GM21529 (cell line): Measurements from ENCODE around the gene ALDOC.
"Not testable (repeated sequence)": the region's sequence is repeated elsewhere in the genome, so short reads cannot be mapped to it uniquely, and the experiment has no call there.

Experiments
- ATAC-seq: cut with Tn5 transposase; IDR thresholded peaks from one replicate; pipeline ENCODE4 v1.9.1; 2021; ENCODE audit not compliant: unreplicated experiment

Gene ALDOC

DNA sequence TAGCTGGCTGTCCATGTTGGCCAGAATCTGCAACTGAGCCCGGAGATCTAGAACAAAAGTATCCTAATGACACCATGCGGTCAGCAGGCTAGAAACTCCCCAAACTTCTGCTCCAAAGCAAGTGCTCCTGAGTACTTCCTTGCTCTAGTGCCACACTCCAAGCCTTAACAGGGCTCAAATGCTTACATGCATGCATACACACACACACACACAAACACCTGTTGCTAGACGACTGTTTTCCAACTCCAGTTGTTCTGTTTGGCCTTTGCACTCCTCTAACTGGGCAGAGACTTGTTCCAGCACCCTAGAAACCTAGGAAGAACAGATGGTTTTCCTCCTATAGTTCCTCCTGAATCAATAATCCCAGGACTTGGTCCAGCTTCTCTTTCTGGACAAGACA lies 7.7 kb upstream of the ALDOC start:
- no peak for ATAC-seq

DNA sequence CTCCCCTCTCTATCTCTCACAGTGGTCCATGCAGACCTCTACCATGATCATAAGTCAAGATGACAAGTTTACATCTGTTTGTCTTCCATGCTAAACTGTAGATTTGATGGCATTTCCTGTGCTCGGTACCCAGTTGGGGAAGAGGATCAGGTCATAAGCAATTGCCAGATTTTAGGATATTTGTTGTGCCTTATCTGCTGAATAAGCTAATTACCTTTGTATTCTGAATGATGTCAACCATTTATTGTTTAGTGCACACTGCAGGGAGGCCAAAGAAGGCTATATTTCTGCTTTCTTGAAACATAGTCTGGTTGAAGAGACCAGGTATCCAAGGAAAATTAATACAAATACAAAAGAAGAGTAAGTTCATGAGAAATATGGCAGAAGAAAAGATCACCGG lies 5.8 kb upstream of the ALDOC start:
- ATAC-seq = no peak

DNA sequence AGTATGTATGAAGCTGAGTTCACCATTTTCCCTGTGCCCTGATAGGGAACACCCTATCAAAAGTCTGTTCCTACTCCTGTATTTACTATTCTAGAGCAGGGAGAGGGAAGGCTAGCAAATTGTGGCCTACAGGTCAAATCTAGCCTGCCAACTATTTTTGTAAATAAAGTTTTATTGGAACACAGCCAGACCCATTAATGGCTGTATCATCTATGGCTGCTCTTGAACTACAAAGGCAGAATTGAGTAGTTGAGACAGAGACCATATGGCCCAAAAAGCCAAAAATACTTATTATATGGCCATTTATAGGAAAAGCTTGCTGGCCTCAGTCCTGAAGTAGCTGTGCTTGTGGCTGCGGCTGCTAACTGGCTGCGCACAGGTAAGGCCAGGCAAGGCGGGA lies 4.3 kb upstream of the ALDOC start:
- no peak for ATAC-seq

DNA sequence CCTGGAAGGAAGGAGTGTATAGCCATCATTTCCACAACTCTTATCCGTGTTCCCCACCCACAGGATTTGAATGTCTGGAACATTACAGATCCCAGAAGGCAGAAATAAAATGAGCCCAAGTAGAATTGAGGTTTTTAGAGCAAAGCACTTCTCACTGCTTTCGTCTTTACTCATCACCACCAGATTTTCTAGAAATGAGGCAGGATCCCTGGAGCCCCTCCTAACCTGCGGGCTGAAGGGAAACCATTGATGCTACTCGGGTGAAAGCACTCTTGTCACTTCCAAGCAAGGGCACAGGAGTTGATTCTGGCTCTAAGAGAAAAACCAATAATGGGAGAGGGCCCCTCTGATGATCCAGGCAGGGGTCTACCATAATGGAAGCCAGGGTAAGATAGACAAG lies 2.8 kb upstream of the ALDOC start:
- ATAC-seq = no peak

DNA sequence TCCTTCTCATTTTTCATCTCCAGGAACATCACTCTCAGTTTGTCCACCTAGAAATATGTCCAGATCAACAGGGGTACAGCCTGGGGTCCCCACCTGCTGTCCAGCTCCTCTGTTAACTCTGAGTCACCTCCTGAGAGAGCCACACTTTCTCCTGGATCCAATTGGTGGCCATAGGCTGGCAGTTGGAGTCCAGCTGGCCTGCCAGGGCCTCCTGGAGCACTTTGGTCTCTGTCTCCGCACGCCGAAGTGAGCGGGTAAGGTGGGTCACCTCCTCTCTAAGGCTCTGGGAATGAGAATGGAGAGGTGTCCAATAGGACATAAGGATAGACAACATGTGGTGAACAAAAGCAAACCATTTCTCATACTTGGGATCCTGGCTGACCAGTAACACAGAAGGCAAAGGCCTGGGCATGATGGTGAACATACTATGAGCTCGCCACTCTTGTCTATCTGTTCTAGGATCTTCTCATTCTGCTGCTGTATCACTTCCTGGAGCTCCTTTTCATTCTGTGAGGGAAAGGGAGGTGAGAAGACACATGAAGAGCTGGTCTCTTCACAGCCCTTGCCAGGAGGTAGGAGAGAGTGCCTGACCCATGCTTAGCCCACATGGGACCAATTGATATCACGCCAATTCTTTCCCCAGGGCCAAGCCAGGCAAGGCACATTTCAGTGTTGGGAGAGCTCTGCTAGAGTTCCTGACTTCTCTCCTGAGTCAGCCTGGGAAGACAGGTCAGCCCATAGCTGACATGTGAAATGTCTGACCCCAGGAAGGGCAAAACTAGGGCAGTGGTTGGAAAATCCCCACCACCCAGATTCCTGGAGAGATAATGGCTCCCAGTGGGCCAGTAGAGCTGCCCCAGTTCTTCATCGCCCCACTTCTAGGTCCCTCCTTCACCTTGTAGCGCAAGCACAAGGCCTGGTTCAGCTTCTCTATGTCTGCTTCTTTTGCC lies 1.8 kb upstream of the ALDOC start:
- ATAC-seq = no peak

DNA sequence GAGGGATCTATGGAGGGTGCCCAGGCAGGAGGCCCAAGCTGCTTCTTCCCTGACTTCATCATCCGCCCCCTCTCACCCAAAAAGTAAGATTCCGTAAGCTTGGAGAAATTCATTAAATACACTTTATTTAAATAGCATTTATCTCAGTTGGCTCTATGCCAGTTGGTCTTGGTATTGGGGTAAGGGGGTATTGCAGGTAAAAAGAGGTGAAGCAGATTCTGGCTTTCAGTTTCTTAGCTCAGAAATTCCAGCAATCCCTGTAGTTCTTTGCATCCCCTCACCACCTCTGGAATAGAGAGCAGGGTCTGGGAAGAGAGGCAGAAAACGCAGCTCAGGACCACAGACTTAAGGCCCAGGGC lies 750 bp upstream of the ALDOC start:
- no peak for ATAC-seq

DNA sequence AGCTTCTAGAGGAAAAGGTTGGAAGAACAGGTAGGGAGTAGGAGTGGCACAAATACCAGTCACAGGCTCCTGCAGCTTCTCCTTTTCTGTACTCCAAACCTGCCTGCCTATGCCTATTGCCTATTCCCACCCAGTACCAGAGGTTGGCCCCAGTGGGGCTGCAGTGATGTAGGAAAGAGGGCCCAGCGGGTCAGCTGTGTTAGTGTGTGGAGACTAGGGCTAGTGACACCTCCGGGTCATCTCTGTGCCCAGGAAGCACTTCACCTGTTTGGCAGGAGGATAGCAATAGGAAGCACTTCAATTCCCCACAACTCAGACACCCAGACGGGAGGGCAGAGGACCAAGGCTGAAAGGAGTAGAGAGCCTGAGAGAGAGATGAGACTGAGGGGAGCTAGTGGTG lies 679 bp downstream of the ALDOC start:
- not testable (repeated sequence) for ATAC-seq

DNA sequence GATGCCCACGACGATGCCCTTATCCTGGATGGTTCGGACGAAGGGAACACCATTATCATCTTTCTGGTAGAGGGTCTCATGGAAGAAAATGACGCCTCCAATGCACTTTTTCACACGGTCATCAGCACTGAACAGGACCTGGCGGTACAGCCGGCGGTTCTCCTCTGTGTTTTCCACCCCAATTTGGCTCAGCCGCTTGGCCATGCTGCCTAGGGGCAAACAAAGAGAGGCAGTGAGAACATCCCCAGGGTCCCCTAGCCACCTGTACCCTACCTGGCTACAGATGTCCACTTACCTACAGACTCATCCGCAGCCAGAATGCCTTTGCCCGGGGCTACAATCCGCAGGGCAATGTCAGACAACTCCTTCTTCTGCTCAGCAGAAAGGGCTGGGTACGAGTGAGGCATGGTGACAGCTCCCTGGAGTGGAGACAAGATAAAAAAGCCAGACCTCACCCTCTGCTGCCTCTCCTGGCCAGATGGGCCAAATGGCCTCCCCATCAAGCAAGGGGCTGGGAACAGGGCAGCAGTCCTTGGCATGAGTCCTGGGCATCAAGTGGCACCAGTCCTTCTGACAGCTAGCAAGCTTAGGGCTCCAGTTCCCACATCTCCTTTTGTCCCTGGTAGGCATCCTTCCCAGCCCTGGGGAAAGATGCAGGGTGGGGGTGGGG lies 1.4 kb downstream of the ALDOC start:
- ATAC-seq = no peak

DNA sequence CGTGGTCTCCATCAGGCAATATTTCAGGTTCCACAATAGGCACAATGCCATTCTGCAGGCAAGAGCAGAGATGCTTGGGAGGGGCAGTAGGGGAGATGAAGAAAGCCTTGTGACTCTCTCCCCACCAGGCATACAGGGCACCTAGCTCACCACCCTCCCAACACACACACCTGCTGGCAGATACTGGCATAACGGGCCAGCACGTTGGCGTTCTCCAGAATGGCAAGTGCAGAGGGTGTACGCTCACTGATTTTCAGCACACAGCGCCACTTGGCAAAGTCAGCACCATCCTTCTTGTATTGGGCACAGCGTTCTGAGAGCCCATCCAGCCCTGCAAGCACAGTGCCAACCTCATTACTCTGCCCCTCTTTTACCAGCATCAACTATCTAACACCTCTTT lies 2.2 kb downstream of the ALDOC start:
- ATAC-seq = no peak

DNA sequence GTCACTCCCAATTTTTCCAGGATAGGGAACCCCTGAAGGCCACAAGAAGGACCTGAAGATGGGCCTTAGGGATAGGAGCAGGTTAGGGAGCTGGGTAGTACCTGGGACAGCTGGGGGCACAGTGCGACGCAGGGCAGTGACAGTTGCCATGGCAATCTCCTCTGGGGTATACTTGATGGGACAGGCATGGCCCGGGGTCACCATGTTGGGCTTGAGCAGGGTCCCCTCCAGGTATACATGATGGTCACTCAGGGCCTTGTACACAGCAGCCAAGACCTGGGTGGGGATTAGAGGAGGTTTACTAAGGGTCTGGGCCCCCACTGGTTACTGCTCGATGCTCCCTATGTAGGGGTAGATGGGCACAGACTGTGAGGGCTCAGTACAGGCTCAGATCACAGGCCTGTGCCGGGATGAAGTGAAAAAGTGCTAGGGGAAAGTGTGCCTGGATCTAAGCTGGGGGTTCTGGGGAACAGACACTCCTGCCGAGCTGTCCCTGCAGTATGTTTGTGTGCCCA lies 2.7 kb downstream of the ALDOC start:
- ATAC-seq = no peak

DNA sequence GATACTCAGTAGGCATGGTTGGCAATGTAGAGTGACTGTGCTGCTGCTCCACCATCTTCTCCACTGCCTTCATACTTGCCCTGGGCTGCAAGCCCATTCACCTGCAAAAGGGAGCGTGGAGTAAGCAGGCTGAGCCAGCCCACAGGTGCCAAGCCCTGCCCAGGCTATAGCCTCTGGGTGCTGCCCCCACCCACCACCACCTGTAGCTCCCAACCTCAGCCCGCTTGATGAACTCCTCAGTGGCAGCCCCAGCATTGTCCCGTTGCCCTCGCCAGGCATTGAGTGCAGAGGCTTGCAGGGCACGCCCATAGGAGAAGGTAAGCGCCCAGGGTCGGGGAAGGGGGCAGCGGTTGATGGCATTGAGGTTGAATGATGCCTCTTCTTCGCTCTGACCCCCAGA lies 3.2 kb downstream of the ALDOC start:
- ATAC-seq = no peak

DNA sequence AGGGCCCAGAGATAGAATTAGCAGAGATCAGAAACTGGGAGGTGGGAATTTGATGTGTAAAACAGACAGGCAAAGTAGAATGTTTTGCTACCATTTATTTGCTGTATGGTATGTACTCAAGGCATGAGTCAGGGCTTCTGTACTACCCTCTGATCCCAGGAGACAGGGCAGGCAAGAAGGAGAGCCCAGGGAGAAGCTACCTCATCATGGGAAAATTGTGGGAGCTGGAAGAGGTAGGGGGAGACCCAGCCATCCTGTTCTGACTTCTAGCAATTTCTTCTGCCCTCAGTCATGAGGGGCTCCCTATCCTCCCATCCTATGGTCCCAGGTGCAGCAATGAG lies 3.7 kb downstream of the ALDOC start:
- ATAC-seq = no peak

DNA sequence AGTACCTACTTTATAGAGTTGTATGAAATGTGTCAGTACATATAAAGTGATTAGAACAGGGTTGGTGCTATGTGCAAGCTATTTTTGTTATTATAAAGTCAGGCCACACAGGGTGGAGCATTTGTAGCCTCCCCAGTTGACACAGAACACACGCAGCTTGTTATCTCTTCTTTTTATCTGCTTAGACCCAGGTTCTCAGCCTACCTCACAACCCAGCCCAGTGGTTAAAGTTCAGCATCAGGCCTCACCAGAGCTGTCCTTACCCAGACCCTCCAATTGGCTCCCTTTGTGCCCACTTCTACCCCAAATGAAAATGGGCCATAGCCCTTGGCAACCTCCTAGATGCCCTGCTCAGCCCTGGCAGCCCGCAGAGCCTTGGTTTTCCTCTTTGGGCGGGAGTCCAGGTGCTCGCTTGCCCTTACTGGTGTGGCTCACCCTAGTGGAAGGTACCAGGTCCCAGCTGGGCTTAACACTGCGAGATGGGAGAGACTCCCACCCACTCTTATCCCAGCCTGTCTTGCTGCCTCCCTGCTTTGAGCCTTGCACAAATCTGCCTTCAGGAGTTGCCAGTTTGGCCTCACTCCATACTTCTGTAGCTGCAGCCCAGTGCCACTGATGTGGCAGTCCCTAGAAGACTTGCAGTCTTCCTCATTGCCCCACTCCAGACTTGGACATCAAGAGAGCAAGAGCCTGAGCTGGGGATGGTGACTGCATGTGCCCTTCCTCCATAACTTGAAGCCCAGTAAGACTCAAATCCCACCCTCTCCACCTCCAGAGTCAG lies 4.2 kb downstream of the ALDOC start:
- ATAC-seq = no peak

DNA sequence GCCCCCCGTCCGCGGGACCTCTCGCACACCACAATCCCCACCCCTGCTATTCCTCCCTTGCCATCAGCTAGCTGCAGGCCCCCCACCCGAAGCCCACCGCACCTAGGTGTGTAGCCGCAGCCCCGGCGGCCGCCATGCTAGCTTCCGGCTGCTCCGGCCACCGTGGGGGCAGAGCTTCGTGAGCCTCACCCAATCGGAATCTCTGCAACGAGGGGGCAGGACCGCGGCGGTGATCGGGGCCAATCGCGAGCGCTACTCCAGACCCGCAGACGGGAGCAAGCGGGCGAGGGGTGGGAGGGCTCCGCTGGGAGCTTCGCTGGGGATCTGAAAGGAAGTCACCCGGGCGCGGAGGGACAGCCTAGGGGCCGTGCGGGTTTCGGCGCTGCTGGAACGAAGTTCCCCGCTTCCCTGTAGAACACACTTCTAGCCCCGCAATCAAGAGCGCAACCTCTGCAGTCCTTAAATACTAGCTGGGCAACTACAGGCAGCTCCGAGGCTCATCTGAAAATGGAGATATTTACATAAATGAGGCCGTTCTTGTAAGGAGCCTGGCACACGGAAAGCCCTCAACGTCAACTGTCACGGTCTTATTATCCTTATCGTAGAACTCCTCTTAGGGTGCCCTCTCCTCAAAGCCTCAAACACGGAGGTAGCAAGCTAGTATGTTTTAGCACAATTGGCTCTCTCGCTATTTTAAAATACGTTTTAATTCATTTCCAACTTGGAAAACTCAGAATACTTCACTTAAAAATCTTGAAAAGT lies 5.2 kb downstream of the ALDOC start, which contains the start of gene PIGS:
Gene PIGS, minus strand, starts transcription at position 164 of the 762 bp plus-strand sequence. Its CDS starts 28 bp downstream, at position 136.
- peak; percentile 78 for ATAC-seq

DNA sequence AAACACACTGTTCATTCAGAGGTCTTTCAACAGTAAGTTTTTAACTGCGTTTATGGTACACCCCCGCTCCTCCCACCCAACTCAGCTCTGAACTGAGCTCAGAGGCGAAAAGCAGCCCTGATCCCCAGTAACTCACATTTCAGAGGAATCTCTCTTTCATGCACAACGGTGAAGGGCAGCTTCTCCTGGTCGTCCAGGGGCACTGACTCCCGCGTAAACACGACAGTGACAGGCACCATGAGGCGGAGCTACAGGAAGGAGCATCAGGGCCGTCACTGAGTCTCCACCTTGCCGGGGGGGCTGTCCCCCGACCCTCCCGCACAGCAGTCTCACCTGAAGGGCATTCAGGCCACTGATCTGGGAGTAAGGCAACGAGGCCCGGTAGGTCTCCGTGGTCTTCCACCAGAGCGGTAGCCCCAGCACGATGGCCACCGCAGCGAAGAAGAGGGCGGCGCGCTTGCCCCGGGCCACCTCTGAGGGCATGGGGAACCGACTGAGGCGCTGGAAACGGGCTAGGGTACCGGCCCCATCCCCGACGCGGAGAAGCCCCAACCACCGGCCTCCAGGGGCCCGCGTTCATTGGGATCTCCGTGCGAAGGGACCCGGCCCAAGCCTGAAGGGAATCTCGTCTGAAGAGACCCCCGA lies 5.9 kb downstream of the ALDOC start:
- ATAC-seq = peak; percentile 38

DNA sequence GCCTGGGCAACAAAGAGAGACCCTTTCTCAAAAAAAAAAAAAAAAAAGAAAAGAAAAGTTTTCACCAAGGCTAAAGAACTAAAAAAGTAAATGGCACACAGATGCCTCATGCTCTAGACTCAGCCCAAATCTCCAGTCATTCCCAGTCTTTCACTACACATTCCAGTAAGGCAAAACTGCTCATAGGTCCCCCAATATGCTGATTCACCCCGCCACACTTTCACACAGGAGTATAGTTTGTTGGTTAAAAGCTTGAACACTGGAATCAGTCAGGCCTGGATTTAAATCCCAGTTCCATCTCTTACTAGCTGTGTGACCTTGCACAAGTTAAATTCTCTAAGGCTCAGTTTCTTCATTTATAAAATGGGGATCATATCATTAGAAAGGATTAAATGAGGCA lies 7.2 kb downstream of the ALDOC start:
- no peak for ATAC-seq

DNA sequence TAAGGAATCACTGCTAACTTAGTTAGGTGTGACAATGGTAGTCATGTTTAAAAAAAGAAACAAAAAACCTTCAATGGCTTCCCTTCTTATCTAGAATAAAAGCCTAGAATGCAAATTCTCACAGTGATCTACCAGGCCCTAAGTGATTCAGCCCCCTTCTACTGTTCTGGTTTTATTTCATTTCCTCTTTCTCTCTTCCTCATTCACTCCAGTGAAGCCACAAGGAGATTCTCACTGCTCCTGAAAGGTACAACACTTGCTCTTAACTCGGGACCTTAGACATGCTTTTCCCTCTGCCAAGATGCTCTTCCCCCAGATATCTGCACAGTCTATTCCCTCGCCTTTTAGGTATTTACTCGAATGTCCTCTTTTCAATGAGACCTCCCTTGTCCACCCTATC lies 9.1 kb downstream of the ALDOC start:
- ATAC-seq = no peak

DNA sequence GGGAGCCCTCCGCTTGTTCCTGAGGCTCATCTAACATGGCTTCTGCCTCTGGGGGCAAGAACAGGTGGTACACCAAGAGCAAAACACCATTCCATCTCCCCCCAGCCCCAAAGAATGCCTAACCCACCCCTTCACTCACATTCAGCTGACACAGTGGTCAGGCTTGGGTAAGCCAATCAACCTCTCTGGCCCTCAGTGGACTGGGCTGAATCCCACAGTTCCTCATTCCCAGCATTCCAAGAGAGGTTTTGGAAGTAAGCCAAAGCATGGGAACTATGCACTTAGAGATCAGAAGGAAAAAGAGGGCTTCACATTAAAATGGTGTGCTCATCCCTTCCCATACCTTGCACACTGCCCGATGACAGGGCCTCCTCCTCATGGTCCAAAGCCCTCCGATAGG lies 13.2 kb downstream of the ALDOC start:
- no peak for ATAC-seq

DNA sequence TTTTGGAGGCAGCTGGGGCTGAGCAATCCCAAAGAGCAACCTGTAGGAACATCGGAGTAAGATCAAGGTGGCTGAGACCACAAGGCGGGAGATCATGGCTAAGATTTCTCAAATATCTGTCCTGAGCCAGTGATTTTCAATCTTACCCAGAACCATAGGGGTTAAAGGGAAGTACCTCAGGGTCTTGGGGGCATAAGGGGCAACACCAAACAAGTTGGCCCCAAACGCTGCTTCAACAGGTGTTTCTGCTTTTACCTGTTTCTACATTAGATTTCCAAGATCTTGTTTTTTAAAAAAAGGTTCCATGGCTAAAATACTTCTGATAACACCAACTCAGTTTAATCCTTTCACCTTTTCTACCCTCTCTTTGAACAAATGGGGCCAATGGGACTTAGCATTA lies 21.7 kb downstream of the ALDOC start:
- no peak for ATAC-seq

DNA sequence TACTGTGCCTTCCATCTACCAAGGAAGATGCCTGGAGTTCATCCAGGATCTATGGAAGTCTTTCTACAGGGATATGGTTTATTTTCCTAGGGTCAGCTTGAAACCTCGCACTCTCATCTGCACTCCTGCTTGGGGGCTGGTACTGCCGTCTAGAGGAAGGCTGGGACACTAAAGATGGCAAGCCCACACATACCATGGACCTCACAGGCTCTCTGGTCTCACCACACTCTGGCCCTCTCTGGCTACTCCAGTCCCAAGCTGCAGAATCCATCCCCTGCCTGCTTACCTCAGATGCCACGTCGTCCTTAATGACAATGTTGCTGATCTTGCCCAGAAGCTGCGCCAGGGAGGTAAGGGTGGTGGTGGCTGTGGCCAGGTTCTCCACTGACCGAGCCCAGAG lies 22.1 kb downstream of the ALDOC start:
- no peak for ATAC-seq
